Measurements from ENCODE around the gene CDK4. TPM values are rescaled to one million over a fixed set of nuclear protein-coding genes. Genes with fewer than 3 reads are reported as not detected.

The CDK4 gene
- total RNA-seq, 4 donors from 2014 or later = 38.5 to 77.4 (median 54.6) TPM

GRCh38 chr12:57757771-57758170 is 5.7 kb upstream of the CDK4 start:
- no peak for DNase-seq (ENCODE audit: low spot score in 2 of 2)
- no peak overlapping the region for H3K4me3 ChIP-seq (ENCODE audit: low read depth, poor library complexity, severe bottlenecking)
- 90 to 94% methylated on average over 4 of the region's 4 CpGs for WGBS, 2 donors
- intact Hi-C loops (cut with DNase I; ENCODE audit: low total_unique reads) = no loop called here
- no peak for TF ChIP-seq POLR2A (IDR thresholded peaks at IDR 0.05)
- no peak for TF ChIP-seq CTCF (IDR thresholded peaks at IDR 0.05)

- TF ChIP-seq POLR2A (IDR thresholded peaks at IDR 0.05) = no peak
- TF ChIP-seq CTCF (IDR thresholded peaks at IDR 0.05) = no peak
- WGBS, 2 donors = 51 to 58% methylated on average over 22 of the region's 22 CpGs
- no peak for DNase-seq (ENCODE audit: low spot score in 2 of 2)
- H3K4me3 ChIP-seq (ENCODE audit: low read depth, poor library complexity, severe bottlenecking) = no peak overlapping the region
- intact Hi-C loops (cut with DNase I; ENCODE audit: low total_unique reads) = no loop called here
These were observed 4.6 kb upstream of the CDK4 start for GRCh38 chr12:57756406-57757341.

- TF ChIP-seq CTCF (IDR thresholded peaks at IDR 0.05) (no peak), POLR2A (IDR thresholded peaks at IDR 0.05) (no peak)
- 2 to 15% methylated on average over 8 to 38 of the region's 76 CpGs for WGBS, 2 donors
- intact Hi-C loops (cut with DNase I; ENCODE audit: low total_unique reads) = no loop called here
- H3K4me3 ChIP-seq (ENCODE audit: low read depth, poor library complexity, severe bottlenecking) = peak overlapping the region; percentile 45
- no peak for DNase-seq (ENCODE audit: low spot score in 2 of 2)
These were observed 3.6 kb upstream of the CDK4 start for GRCh38 chr12:57755454-57756372.

- TF ChIP-seq POLR2A (IDR thresholded peaks at IDR 0.05) (no peak), CTCF (IDR thresholded peaks at IDR 0.05) (no peak)
- intact Hi-C loops (cut with DNase I; ENCODE audit: low total_unique reads) = no loop called here
- WGBS, 2 donors = no CpG with 5 or more reads among the region's 34 CpGs
- no peak for DNase-seq (ENCODE audit: low spot score in 2 of 2)
- peak overlapping the region; percentile 45 for H3K4me3 ChIP-seq (ENCODE audit: low read depth, poor library complexity, severe bottlenecking)
These were observed 3.0 kb upstream of the CDK4 start for GRCh38 chr12:57755194-57755453.

GRCh38 chr12:57754411-57755193 is 2.5 kb upstream of the CDK4 start, which contains the start of gene MARCHF9:
Gene MARCHF9 (plus strand): TSS chr12:57755103. CDS start chr12:57755529, 426 bp downstream.
- peak; percentile 65 to 94 for DNase-seq (ENCODE audit: low spot score in 2 of 2)
- peak within 1 kb of the TSS; percentile 45 for H3K4me3 ChIP-seq (ENCODE audit: low read depth, poor library complexity, severe bottlenecking)
- 1 to 2% methylated on average over 17 of the region's 41 CpGs for WGBS, 2 donors
- intact Hi-C loops (cut with DNase I; ENCODE audit: low total_unique reads) = no loop called here
- TF ChIP-seq POLR2A (IDR thresholded peaks at IDR 0.05) (no peak), CTCF (IDR thresholded peaks at IDR 0.05) (no peak)

Data from lower leg skin (tissue), 4 donors.